ENCODE measurements around the gene NACA2.

NACA2 gene

DNA sequence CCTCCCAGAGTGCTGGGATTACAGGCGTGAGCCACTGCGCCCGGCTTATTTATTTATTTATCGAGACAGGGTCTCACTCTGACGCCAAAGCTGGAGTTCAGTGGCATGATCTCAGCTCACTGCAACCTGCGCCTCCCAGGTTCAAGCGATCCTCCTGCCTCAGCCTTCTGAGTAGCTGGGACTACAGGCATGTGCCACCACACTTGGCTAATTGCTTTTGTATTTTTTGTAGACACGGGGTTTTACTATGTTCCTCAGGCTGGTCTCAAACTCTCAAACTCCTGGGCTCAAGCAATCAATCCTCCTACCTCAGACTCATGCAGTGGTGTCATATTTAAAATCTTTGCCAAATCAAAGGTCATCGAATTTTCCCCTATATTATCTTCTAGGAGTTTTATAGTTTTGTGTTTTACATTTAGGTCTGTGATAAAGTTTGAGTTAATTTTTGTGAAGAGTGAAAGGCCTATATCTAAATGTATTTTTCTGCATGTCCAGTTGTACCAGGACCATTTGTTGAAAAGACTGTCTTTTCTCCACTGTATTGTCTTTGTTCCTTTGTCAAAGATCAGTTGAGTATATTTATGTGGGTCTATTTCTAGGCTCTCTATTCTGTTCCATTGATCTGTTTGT is 47.1 kb downstream of the NACA2 start:
- DNase-seq, result no peak

DNA sequence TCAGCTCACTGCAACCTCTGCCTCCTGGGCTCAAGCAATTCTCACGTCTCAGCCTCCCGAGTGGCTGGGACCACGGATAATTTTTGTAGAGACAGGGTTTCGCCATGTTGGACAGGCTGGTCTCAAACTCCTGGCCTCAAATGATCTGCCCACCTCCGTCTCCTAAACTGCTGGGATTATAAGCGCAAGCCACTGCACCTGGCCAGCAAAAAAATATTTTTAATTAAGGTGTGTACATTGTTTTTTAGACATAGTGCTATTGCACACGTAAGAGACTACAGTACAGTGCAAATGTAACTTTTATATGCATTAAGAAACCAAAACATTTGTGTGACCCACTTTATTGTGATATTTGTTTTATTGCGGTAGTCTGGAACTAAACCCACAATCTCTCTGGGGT is 49.0 kb downstream of the NACA2 start:
- DNase-seq, result no peak

DNA sequence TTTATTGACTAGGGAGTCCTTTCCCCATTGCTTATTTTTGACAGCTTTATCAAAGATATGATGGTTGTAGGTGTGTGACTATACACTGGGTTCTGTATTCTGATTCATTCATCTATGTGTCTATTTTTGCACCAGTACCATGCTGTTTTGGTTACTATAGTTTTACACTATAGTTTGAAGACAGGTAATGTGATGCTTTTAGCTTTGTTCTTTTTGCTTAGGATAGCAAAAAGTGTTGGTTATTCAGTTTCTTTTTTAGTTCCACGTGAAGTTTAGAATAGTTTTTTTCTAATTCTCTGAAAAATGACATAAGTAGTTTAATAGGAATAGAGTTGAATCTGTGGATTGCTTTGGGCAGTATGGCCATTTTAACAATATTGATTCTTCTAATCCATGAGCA is 50.1 kb downstream of the NACA2 start:
- DNase-seq, result no peak

All from activated naive CD4-positive, alpha-beta T cell treated with anti-CD3 and anti-CD28 coated beads, Interleukin-2, amount 50 U/mL, for 16 hours (primary cell).